Ectodermal cell (in vitro differentiated cells): ENCODE data around the gene ALDH1A1.

ENCODE experiments used
- H3K27ac ChIP-seq: 2 replicates; pipeline ENCODE4 v1.7.0; 2013; ENCODE audit warnings: mild to moderate bottlenecking, low read depth, low read length; ENCODE audit not compliant: insufficient read depth, poor library complexity, severe bottlenecking
- H3K27me3 ChIP-seq: 2 replicates; pipeline ENCODE4 v1.7.0; 2013; ENCODE audit warnings: mild to moderate bottlenecking, low read length; ENCODE audit not compliant: insufficient read depth, control insufficient read depth, poor library complexity, severe bottlenecking
- H3K36me3 ChIP-seq: one replicate; pipeline ENCODE4 v1.7.0; 2013; ENCODE audit warnings: low read length; ENCODE audit not compliant: control insufficient read depth, insufficient read depth
- H3K4me1 ChIP-seq: one replicate; pipeline ENCODE4 v1.7.0; 2013; ENCODE audit warnings: low read length; ENCODE audit not compliant: control insufficient read depth, insufficient read depth
- H3K4me3 ChIP-seq: 2 replicates; pipeline ENCODE4 v1.7.0; 2013; ENCODE audit warnings: low read depth, low read length, control low read depth; ENCODE audit not compliant: insufficient read depth
- H3K9me3 ChIP-seq: 2 replicates; pipeline ENCODE4 v1.7.0; 2013; ENCODE audit warnings: mild to moderate bottlenecking, low read length, moderate library complexity; ENCODE audit not compliant: control insufficient read depth
- WGBS, 2 experiments: methylation state at CpG; one replicate each; pipeline ENCODE4 v1.1.7; 2013; ENCODE audit warnings: missing lambda C conversion rate in 2 of 2; 5-methylcytosine and 5-hydroxymethylcytosine counted together

The ALDH1A1 gene

DNA sequence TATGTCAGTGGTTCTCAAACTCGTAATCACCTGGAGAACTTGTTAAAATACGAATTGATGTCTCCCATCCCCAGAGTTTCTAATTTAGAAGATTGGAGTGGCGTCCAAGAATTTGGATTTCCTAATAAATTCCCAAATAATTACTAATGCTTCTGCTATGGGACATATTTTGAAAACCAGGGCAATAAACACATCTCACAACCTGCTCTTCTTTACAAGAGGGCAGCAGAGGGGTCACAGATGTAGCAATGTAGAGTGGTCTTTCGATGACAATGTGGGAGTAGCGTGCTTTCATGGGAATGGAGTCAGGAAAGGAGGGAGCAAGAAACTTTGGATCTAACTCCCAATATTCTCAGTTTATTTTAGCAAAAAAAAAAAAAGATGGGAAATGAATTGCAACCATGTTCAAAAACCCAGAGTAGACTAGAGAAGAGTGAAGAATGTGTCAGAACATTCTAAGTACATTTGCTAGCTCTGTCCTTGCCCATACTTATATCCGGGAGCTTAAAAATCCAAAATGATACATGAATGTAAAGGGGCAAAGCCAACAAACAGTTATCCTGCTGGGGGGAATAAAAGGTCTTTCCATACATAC lies 33.8 kb upstream of the ALDH1A1 start:
- 92 to 94% methylated on average over 3 to 6 of the region's 6 CpGs for WGBS, 2 experiments
- Histone ChIP-seq H3K9me3 (no peaks in the 10 kb centered on the region), H3K27me3 (no peaks in the 10 kb centered on the region), H3K4me1 (no peaks in the 10 kb centered on the region), H3K4me3 (no peak overlapping the region), H3K27ac (no peak overlapping the region), H3K36me3 (no peaks in the 10 kb centered on the region)

DNA sequence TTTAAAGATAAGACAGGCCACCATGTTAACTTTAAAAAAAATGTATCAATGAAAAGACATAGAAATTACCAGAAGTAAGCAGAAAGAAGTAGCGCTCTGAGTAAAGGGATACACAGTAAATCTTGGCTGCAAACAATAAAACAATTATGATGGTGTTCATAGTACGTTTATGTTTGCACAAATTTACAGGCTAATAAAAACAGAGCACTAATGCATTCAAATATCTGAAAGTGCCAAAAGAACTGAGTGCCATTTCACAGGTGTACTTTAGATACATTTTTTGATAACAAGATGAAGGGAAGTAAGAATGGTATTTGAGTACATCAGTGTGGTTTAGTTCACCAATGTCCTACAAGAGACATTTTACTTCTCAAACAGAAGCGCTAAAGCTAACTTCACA lies 32.9 kb upstream of the ALDH1A1 start:
- no peaks in the 10 kb centered on the region for H3K36me3 ChIP-seq
- H3K9me3 ChIP-seq: no peaks in the 10 kb centered on the region
- 85 to 100% methylated on average over 1 to 3 of the region's 3 CpGs for WGBS, 2 experiments
- H3K27me3 ChIP-seq: no peaks in the 10 kb centered on the region
- H3K27ac ChIP-seq: no peak overlapping the region
- no peak overlapping the region for H3K4me3 ChIP-seq
- H3K4me1 ChIP-seq: no peaks in the 10 kb centered on the region

DNA sequence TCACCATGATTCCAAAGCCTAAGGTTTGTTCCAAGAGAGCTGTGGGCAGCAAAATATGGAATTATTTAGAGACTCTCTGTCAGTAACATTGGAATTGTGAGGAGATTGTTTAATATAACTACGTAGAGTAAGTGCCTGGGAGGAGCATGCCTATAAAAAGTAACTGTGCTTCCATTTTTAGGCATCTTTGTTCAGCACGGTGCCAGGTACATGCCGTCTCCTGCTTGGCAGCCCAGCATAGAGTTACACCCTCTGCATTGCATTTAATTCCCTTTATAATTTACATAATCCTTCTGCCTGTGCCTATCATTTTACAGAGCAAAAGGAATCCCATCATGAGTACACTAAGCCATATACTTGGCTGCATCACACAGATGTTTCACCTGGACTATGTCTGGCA lies 32.1 kb upstream of the ALDH1A1 start:
- Histone ChIP-seq H3K36me3 (no peaks in the 10 kb centered on the region), H3K4me1 (no peaks in the 10 kb centered on the region), H3K9me3 (no peaks in the 10 kb centered on the region), H3K27ac (no peak overlapping the region), H3K4me3 (no peak overlapping the region), H3K27me3 (no peaks in the 10 kb centered on the region)
- 90% methylated on average over 3 of the region's 3 CpGs for WGBS, 2 experiments

DNA sequence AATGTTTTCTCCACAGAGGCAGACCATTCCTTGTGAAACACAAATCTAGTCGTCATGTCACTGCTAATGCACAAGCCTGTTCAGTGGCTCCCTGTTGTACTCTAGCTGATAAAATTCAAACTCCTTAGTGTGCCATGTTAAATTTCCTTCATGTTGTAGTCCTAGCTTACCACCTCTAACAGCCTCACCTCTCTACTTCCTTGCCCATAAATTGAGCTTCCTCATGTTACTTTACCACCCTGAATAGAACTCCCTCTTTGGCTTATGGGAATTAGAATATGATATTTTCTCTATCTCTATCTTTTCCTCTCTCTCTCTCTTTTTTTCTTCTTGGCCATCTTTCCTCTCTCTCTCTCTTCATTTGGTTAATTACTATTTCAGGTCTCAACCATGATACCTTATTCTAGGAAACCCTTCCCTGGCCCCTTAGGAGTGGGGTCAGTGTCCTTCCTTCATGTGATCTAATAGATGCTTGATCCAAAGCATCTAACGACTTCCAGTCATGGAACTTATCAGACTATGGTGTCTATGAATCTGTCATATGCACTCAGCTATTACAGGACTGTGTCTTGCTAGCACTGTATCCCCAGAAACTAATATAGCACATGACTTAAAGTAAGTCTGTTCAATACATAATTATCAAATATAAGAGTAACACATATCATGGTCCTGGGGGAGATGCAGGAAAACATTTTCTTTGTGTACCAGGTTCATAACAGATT lies 31.5 kb upstream of the ALDH1A1 start:
- Histone ChIP-seq H3K9me3 (no peaks in the 10 kb centered on the region), H3K4me3 (no peak overlapping the region), H3K27ac (no peak overlapping the region), H3K4me1 (no peaks in the 10 kb centered on the region), H3K36me3 (no peaks in the 10 kb centered on the region), H3K27me3 (no peaks in the 10 kb centered on the region)
- 94 to 98% methylated on average over 2 of the region's 2 CpGs for WGBS, 2 experiments

DNA sequence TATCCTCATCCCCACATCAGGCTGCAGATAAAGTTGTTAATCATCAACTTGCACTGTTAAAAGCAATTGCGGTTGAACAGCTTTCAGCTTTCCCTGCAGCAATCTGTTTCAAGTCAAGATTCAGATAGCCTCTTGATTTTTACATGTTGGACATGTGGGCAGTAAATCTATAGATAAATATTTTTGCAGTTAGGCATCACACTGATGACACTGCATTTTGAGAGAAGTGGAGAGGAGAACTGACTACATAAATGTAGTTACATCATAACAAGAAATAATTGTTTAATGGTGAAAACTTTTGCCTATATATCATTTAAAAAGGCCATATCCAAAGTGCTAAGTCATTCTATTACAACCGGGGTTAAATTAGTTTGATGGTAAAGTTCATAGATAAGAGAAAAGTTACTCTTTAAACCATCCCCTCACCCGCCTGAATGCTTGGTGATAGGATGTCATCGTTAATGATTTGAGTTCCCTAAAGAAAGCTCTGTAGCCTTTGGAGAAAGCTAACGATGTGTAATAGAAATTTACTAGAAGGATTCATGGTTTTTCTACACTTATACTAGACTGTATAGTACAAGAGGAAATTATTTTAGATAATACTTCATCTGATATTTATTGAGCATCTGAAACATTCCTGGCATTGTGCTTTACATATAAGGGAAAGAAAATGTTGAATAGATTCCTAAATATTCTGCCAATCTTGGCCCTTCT lies 30.8 kb upstream of the ALDH1A1 start:
- Histone ChIP-seq H3K4me3 (no peak overlapping the region), H3K36me3 (no peaks in the 10 kb centered on the region), H3K27ac (no peak overlapping the region), H3K27me3 (no peaks in the 10 kb centered on the region), H3K9me3 (no peaks in the 10 kb centered on the region), H3K4me1 (no peaks in the 10 kb centered on the region)
- WGBS, 2 experiments: 92 to 100% methylated on average over 1 to 5 of the region's 5 CpGs

DNA sequence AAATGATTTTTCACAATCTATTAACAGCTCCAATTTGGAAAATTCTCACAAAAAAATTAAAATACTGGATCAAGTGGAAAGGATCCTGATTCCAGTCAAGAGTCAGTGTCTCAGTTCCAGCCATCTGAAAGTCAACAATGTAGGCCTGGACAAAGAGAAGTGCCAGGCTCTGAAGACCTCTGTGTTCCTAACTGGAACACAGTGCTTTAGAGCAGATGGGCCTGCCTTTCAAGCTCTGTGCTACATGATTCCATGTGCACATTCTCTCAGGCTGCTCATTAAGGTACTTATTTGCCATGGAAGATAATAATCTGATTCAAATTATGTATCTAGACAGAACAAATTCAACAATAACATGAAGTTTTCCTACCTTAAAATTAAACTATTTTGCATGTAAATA lies 30.2 kb upstream of the ALDH1A1 start:
- no peak overlapping the region for H3K4me3 ChIP-seq
- no peaks in the 10 kb centered on the region for H3K27me3 ChIP-seq
- H3K27ac ChIP-seq: no peak overlapping the region
- H3K4me1 ChIP-seq: no peaks in the 10 kb centered on the region
- no peaks in the 10 kb centered on the region for H3K9me3 ChIP-seq
- H3K36me3 ChIP-seq: no peaks in the 10 kb centered on the region

DNA sequence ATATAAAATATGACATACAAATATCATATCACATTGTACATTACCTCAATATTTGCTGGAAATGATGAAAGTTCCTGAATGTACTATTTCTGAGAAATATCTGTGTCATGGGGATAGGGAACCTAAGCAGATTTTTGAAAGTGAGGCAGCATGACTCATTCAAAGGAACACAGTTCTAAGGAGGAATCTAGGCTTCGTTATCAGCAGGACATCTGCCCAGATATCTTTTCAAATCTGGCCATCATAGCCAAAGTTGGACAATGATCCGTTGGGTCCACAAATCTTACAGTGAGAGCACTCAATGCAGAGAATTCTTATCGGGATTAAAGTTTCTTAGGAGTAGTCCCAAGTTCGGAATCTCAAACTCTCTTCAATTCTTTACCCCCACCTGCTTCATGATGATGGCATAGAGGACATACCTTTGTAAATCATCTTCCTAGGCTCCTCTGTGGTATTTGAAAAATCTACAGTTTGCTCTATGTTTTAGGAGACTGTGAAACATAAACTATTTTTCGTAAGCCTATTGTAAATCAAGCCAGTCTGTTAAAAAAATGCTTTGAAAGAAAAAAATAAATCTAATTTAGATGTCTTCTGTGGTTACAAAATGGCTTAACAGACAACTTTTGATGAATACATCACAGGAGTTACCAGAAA lies 29.4 kb upstream of the ALDH1A1 start:
- WGBS, 2 experiments: 96 to 99% methylated on average over 5 of the region's 5 CpGs
- H3K27ac ChIP-seq: no peak overlapping the region
- no peaks in the 10 kb centered on the region for H3K4me1 ChIP-seq
- H3K9me3 ChIP-seq: no peaks in the 10 kb centered on the region
- H3K36me3 ChIP-seq: no peaks in the 10 kb centered on the region
- H3K4me3 ChIP-seq: no peak overlapping the region
- H3K27me3 ChIP-seq: no peaks in the 10 kb centered on the region

DNA sequence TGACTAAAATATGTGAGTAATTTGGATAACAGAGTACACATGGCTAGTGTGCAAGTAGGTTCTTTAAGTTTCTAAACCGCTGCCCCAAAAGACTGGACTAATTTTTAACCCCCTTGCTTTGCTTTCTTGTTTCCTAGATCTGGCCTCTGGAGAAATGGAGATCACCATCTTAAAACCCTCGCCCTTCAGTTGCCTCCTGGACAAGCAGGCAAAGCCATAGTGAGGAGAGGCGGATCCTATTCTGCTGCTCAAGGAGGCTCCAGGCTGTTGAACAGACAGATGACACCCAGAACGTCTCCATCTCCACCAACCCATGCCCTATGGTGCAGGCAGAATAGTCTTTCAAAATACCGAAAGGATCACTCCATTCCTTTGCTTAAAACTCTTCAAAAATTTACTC lies 28.6 kb upstream of the ALDH1A1 start:
- Histone ChIP-seq H3K27me3 (no peaks in the 10 kb centered on the region), H3K9me3 (no peaks in the 10 kb centered on the region), H3K36me3 (no peaks in the 10 kb centered on the region), H3K4me3 (no peak overlapping the region), H3K27ac (no peak overlapping the region), H3K4me1 (no peaks in the 10 kb centered on the region)
- 94 to 98% methylated on average over 5 of the region's 5 CpGs for WGBS, 2 experiments

DNA sequence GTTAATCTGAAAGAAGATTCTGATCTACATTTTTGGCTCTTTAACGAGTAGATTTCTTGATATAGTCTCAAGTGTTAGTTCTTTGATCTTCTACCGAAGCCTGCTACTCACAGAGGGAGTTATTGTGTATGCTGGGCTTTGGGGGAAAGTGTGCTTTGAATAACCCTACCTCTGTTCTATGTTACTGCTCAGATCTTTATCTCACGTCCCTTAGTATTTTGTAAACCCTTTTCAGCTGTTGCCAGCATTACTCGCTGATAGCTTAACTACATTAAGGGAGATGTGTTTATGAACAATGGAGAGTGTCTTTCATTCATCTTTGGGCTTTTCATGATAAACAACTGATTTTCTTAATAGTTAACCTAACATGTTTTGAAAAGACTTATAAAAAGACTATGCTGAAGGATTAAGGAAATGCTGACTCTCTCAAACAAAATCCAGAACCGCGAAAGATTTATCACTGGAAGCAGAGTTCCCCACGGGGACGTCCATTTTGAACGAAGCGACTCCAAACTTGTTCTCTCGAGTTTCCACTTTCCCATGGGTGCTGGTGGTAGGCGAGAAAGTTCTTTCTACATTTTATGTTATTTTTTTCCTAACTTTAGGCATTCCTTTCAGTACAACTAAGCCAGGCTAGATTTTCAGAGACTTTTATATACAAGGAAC lies 27.9 kb upstream of the ALDH1A1 start:
- 88 to 89% methylated on average over 10 to 11 of the region's 12 CpGs for WGBS, 2 experiments
- no peak overlapping the region for H3K27ac ChIP-seq

DNA sequence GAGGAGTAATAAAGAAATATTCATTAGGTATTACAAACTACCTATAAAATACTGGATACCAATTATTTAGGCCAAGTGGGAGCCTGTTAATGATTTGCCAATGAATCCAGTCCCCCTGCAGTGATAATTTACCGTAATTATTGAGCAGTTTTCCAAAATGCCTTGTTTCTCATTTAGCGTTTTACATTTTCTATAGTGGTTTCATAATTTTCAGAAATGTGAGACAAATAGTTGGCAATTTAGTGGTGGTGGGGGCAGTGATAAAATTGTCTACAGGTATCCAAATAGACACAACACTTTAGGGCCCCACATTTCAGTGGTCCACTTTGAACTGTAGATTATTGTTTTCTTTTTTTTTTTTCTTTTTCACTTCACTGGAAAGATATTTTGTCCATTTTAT lies 27.3 kb upstream of the ALDH1A1 start:
- 98 to 100% methylated on average over 2 of the region's 2 CpGs for WGBS, 2 experiments
- no peaks in the 10 kb centered on the region for H3K36me3 ChIP-seq

More for the DNA sequence above, 27.9 kb upstream of the ALDH1A1 start:
- Histone ChIP-seq H3K4me1 (no peaks in the 10 kb centered on the region), H3K9me3 (no peaks in the 10 kb centered on the region), H3K36me3 (no peaks in the 10 kb centered on the region), H3K4me3 (no peak overlapping the region), H3K27me3 (no peaks in the 10 kb centered on the region)

More for the DNA sequence above, 27.3 kb upstream of the ALDH1A1 start:
- H3K4me1 ChIP-seq: no peaks in the 10 kb centered on the region
- no peak overlapping the region for H3K4me3 ChIP-seq
- H3K27me3 ChIP-seq: no peaks in the 10 kb centered on the region
- no peaks in the 10 kb centered on the region for H3K9me3 ChIP-seq
- H3K27ac ChIP-seq: no peak overlapping the region
